Spleen (tissue), 11 donors: ENCODE measurements around the gene MYPN. TPM values are rescaled to one million over a fixed set of nuclear protein-coding genes. Genes with fewer than 3 reads are reported as not detected.

ENCODE experiments used
- DNase-seq: peaks from one replicate; pipeline ENCODE4 v3.0.0-alpha.2; 2020
- H3K27ac ChIP-seq, 8 donors: fragments of 200-600 bp; sonication (generic) in 7 of 8; 1 replicate in 4 of 8; 2 replicates in 4 of 8; pipeline versions ENCODE4 v1.5.0 to v1.8.0; 2016 to 2021; ENCODE audit warnings: inconsistent platforms in 4 of 8, mild to moderate bottlenecking in 4 of 8, moderate library complexity in 1 of 8
- H3K27me3 ChIP-seq, 7 donors: fragments of 200-600 bp; sonication (generic) in 6 of 7; replicated peaks in 1 of 7; 1 replicate in 4 of 7; 2 replicates in 3 of 7; pipeline versions ENCODE4 v1.5.0 to v1.8.0; 2016 to 2021; ENCODE audit warnings: inconsistent platforms in 3 of 7, mild to moderate bottlenecking in 1 of 7
- H3K36me3 ChIP-seq, 6 donors: fragments of 200-600 bp; sonication (generic) in 5 of 6; 1 replicate in 4 of 6; 2 replicates in 2 of 6; pipeline versions ENCODE4 v1.5.0 to v1.8.0; 2016 to 2021; ENCODE audit warnings: inconsistent platforms in 2 of 6
- H3K4me1 ChIP-seq, 6 donors: fragments of 200-600 bp; sonication (generic) in 5 of 6; 1 replicate in 3 of 6; 2 replicates in 3 of 6; pipeline versions ENCODE4 v1.5.0 to v1.8.0; 2016 to 2021; ENCODE audit warnings: inconsistent platforms in 3 of 6
- H3K4me3 ChIP-seq, 8 donors: fragments of 200-600 bp; sonication (generic) in 7 of 8; 1 replicate in 4 of 8; 2 replicates in 4 of 8; pipeline versions ENCODE4 v1.5.0 to v1.8.0; 2016 to 2021; ENCODE audit warnings: inconsistent platforms in 4 of 8, mild to moderate bottlenecking in 4 of 8, moderate library complexity in 2 of 8
- H3K9me3 ChIP-seq, 8 donors: fragments of 200-600 bp; sonication (generic) in 7 of 8; 1 replicate in 4 of 8; 2 replicates in 4 of 8; pipeline versions ENCODE4 v1.5.0 to v1.8.0; 2016 to 2021; ENCODE audit warnings: inconsistent platforms in 4 of 8
- CTCF ChIP-seq, 11 experiments: fragments of 200-600 bp in 7 of 11; fragments of 450-650 bp in 4 of 11; sonication (generic) in 4 of 11; IDR thresholded peaks in 8 of 11; conservative IDR thresholded peaks in 3 of 11; 1 replicate in 7 of 11; 2 replicates in 4 of 11; pipeline versions ENCODE4 v1.4.0 to v1.8.0; 2016 to 2021; ENCODE audit warnings: antibody characterized with exemption in 11 of 11, inconsistent platforms in 4 of 11, mild to moderate bottlenecking in 1 of 11
- POLR2A ChIP-seq, 3 donors: fragments of 450-650 bp; IDR thresholded peaks; one replicate each; pipeline ENCODE4 v1.5.1; 2017; ENCODE audit warnings: antibody characterized with exemption in 3 of 3, mild to moderate bottlenecking in 1 of 3
- POLR2AphosphoS5 ChIP-seq, 3 donors: sonication (generic); formaldehyde crosslinking; IDR thresholded peaks; one replicate each; pipeline ENCODE4 v1.5.1; 2017; ENCODE audit warnings: antibody characterized with exemption in 3 of 3
- WGBS, 5 donors: extraction: QIAGEN DNeasy Blood & Tissue Kit in 3 of 5; methylation state at CpG; one replicate each; pipeline versions ENCODE4 v1.1.5 to v1.1.7; 2013 to 2018; 5-methylcytosine and 5-hydroxymethylcytosine counted together
- intact Hi-C: fragments of 100-400 bp; cut with DNase I; formaldehyde crosslinking; loops from one replicate; pipeline ENCODE4 v1.15.0; 2023; ENCODE audit warnings: low total_unique reads
- polyA plus RNA-seq, 3 donors: library from polyadenylated mRNA; stranded (reverse); fragments of 200-250 nt; gene quantifications; one replicate each; pipeline ENCODE4 v1.2.1, GENCODE V29; 2013
- total RNA-seq, 7 donors: library from RNA; depleted of rRNA in 3 of 7; stranded (reverse); fragments of >200 nt in 3 of 7; fragmentation: NEBNext Ultra II Directional in 4 of 7; extraction: Animal tissue kit (Norgen Biotek cat#: 25700) in 4 of 7; gene quantifications; one replicate each; pipeline versions ENCODE4 v1.1.0 to v1.2.1, GENCODE V29; 2016 to 2021
- donor health status: healthy with polysubstance abuse.
- donor health status: DM: no; HTN: no; CAD: no; lungs with moderate emphysema.
- donor health status: DM: no; HTN: no; CAD: no.
- donor health status: Bipolar disorder and iron deficiency.
- donor health status: healthy.
- donor health status: DM: no; HTN: no; CAD: no.
- donor health status: DM: yes; HTN: yes; CAD: no.

Gene MYPN
- total and polyA plus RNA-seq, 10 donors = 0.03 to 0.94 (median 0.06) TPM; not detected in 5

GRCh38 chr10:68082872-68083271 is 26.4 kb upstream of the MYPN start:
- Histone ChIP-seq H3K27ac (no peak overlapping the region), H3K4me1 (peaks cover 0 to 6% (median 2%) of the 10 kb centered on the region in 6 donors), H3K9me3 (no peaks in the 10 kb centered on the region), H3K4me3 (no peak overlapping the region), H3K27me3 (no peaks in the 10 kb centered on the region), H3K36me3 (no peaks in the 10 kb centered on the region)
- no peak for DNase-seq
- 66 to 85% (median 74%) methylated on average over 1 of the region's 1 CpG for WGBS, 5 donors
- no peak for TF ChIP-seq POLR2A (IDR thresholded peaks at IDR 0.05)
- TF ChIP-seq POLR2AphosphoS5 (IDR thresholded peaks at IDR 0.05) = no peak
- peak in 2 of 11 experiments; percentile 6 to 19 for TF ChIP-seq CTCF (IDR thresholded peaks at IDR 0.05 in 8 of 11, conservative IDR thresholded peaks at IDR 0.05 in 3 of 11)
- intact Hi-C loops = no loop called here

- H3K4me1 ChIP-seq = peaks cover 0 to 15% (median 2%) of the 10 kb centered on the region in 6 donors
- no peaks in the 10 kb centered on the region for H3K36me3 ChIP-seq
- H3K4me3 ChIP-seq = no peak overlapping the region
- 49 to 58% (median 56%) methylated on average over 1 of the region's 1 CpG for WGBS, 5 donors
- DNase-seq = no peak
- intact Hi-C loops = no loop called here
- TF ChIP-seq POLR2AphosphoS5 (IDR thresholded peaks at IDR 0.05) (no peak), POLR2A (IDR thresholded peaks at IDR 0.05) (no peak), CTCF (IDR thresholded peaks at IDR 0.05 in 8 of 11, conservative IDR thresholded peaks at IDR 0.05 in 3 of 11) (no peak)
- no peaks in the 10 kb centered on the region for H3K9me3 ChIP-seq
- no peak overlapping the region for H3K27ac ChIP-seq
- H3K27me3 ChIP-seq = no peaks in the 10 kb centered on the region
These were observed 25.3 kb upstream of the MYPN start for GRCh38 chr10:68083953-68084352.

- DNase-seq = no peak
- Histone ChIP-seq H3K27me3 (no peaks in the 10 kb centered on the region), H3K4me1 (peaks cover 0 to 16% (median 2%) of the 10 kb centered on the region in 6 donors), H3K9me3 (no peaks in the 10 kb centered on the region), H3K36me3 (no peaks in the 10 kb centered on the region), H3K27ac (no peak overlapping the region), H3K4me3 (no peak overlapping the region)
- WGBS, 5 donors = 85 to 91% (median 88%) methylated on average over 4 of the region's 4 CpGs
- TF ChIP-seq CTCF (IDR thresholded peaks at IDR 0.05 in 8 of 11, conservative IDR thresholded peaks at IDR 0.05 in 3 of 11) (no peak), POLR2A (IDR thresholded peaks at IDR 0.05) (no peak), POLR2AphosphoS5 (IDR thresholded peaks at IDR 0.05) (no peak)
- intact Hi-C loops = no loop called here
These were observed 24.8 kb upstream of the MYPN start for GRCh38 chr10:68084469-68084868.

- 67 to 79% (median 71%) methylated on average over 2 of the region's 2 CpGs for WGBS, 5 donors
- no peak for TF ChIP-seq POLR2AphosphoS5 (IDR thresholded peaks at IDR 0.05)
- TF ChIP-seq CTCF (IDR thresholded peaks at IDR 0.05 in 8 of 11, conservative IDR thresholded peaks at IDR 0.05 in 3 of 11) = no peak
- no peak for TF ChIP-seq POLR2A (IDR thresholded peaks at IDR 0.05)
- no peak for DNase-seq
- H3K4me1 ChIP-seq = peaks cover 0 to 16% (median 2%) of the 10 kb centered on the region in 6 donors
- no peak overlapping the region for H3K27ac ChIP-seq
- no peaks in the 10 kb centered on the region for H3K36me3 ChIP-seq
- no peak overlapping the region for H3K4me3 ChIP-seq
- H3K27me3 ChIP-seq = no peaks in the 10 kb centered on the region
- H3K9me3 ChIP-seq = no peaks in the 10 kb centered on the region
- intact Hi-C loops = no loop called here
These were observed 23.3 kb upstream of the MYPN start for GRCh38 chr10:68086011-68086410.
